K562 (cell line): ENCODE results near the gene OR6V1. TPM values are rescaled to one million over a fixed set of nuclear protein-coding genes. Genes with fewer than 3 reads are reported as not detected.

Experiments
- ATF2 ChIP-seq: sonication (generic); formaldehyde crosslinking; IDR thresholded peaks from 2 replicates; pipeline ENCODE4 v1.8.1; 2022; ENCODE audit warnings: missing genetic modification reagents
- EP300 ChIP-seq: IDR thresholded peaks from 2 replicates; pipeline ENCODE4 v1.6.1; 2012; ENCODE audit warnings: low read length, improper control_type of control experiment
- FOXO4 ChIP-seq: fragments of 450-650 bp; formaldehyde crosslinking; IDR thresholded peaks from 2 replicates; pipeline ENCODE4 v1.4.0; 2020; ENCODE audit warnings: mild to moderate bottlenecking, moderate library complexity
- KLF16 ChIP-seq: IDR thresholded peaks from 2 replicates; pipeline ENCODE4 v1.6.1; 2016; ENCODE audit warnings: antibody characterized with exemption
- NFATC3 ChIP-seq: fragments of 450-650 bp; IDR thresholded peaks from 2 replicates; pipeline ENCODE4 v1.6.1; 2017; ENCODE audit warnings: mild to moderate bottlenecking
- NR3C1 ChIP-seq: sonication (generic); formaldehyde crosslinking; IDR thresholded peaks from 2 replicates; pipeline ENCODE4 v1.8.1; 2022; ENCODE audit warnings: missing genetic modification reagents
- SPI1 ChIP-seq: IDR thresholded peaks from 2 replicates; pipeline ENCODE4 v1.6.1; 2011; ENCODE audit warnings: low read depth, low read length, control low read depth, borderline replicate concordance
- TARDBP ChIP-seq: fragments of 450-650 bp; IDR thresholded peaks from 2 replicates; pipeline ENCODE4 v1.6.1; 2016
- THRA ChIP-seq: fragments of 450-650 bp; IDR thresholded peaks from 2 replicates; pipeline ENCODE4 v1.6.1; 2017; ENCODE audit warnings: mild to moderate bottlenecking, moderate library complexity
- ZNF197 ChIP-seq: fragments of 200-800 bp; sonication (Bioruptor generic); IDR thresholded peaks from 2 replicates; pipeline ENCODE4 v1.6.1; 2016; ENCODE audit warnings: low read depth, missing genetic modification characterization, missing compliant biosample characterization
- polyA plus RNA-seq, 8 experiments: library from polyadenylated mRNA; depleted of rRNA in 4 of 8; stranded (reverse) in 5 of 8; unstranded in 3 of 8; fragments of >200 nt; fragmentation: Nextera tagmentation in 2 of 8; fragmentation: Illumina TruSeq in 1 of 8; extraction: Ambion mirVana in 2 of 8; extraction: Trizol in 1 of 8; gene quantifications; 2 replicates each; pipeline versions ENCODE4 v1.2.1 to v1.2.3, GENCODE V29; 2011 to 2014; ENCODE audit warnings: inconsistent platforms in 1 of 8, missing spikeins in 1 of 8
- total RNA-seq, 7 experiments: library from RNA; depleted of rRNA in 6 of 7; stranded (reverse); fragments of >200 nt in 6 of 7; fragmentation: Illumina TruSeq in 2 of 7; extraction: Trizol in 2 of 7; gene quantifications; 2 replicates each; pipeline versions ENCODE4 v1.2.1 to v1.2.3, GENCODE V29; 2011 to 2021; ENCODE audit warnings: low replicate concordance in 1 of 7

Gene OR6V1
- total and polyA plus RNA-seq, 9 of the 15 experiments (the other 6 are each of a cell fraction or from before 2014, with no cell fraction given) = not detected

GRCh38 chr7:143063741-143064140 lies 11.6 kb downstream of the OR6V1 start (continued):
- TF ChIP-seq THRA = no peak
- TF ChIP-seq FOXO4 (CRISPR knock-in tag) = no peak
- TF ChIP-seq ATF2 (CRISPR knock-in tag) = no peak
- TF ChIP-seq TARDBP = no peak
- TF ChIP-seq KLF16 = no peak
- TF ChIP-seq ZNF197 (CRISPR knock-in tag) = no peak
- TF ChIP-seq NFATC3 = no peak
- no peak for TF ChIP-seq NR3C1
- no peak for TF ChIP-seq SPI1
- no peak for TF ChIP-seq EP300
